H9 (cell line): ENCODE measurements around the gene NOSIP. TPM values are rescaled to one million over a fixed set of nuclear protein-coding genes. Genes with fewer than 3 reads are reported as not detected.

Experiments used
- DNase-seq: peaks from one replicate; pipeline ENCODE4 v3.0.0-alpha.2; 2017
- H2AFZ ChIP-seq: one replicate; pipeline ENCODE4 v1.6.1; 2013; ENCODE audit warnings: mild to moderate bottlenecking, low read length, control low read depth, moderate library complexity
- H2AK5ac ChIP-seq: 2 replicates; pipeline ENCODE4 v1.6.1; 2013; ENCODE audit warnings: low read length, control low read depth, mixed read lengths; ENCODE audit not compliant: insufficient read length
- H2BK120ac ChIP-seq: one replicate; pipeline ENCODE4 v1.6.1; 2013; ENCODE audit warnings: low read depth, mild to moderate bottlenecking, low read length, control low read depth, inconsistent platforms; ENCODE audit not compliant: poor library complexity, severe bottlenecking
- H2BK12ac ChIP-seq: 2 replicates; pipeline ENCODE4 v1.6.1; 2013; ENCODE audit warnings: low read length, control low read depth, mixed read lengths, low read depth; ENCODE audit not compliant: insufficient read length
- H2BK15ac ChIP-seq: 2 replicates; pipeline ENCODE4 v1.6.1; 2013; ENCODE audit warnings: low read depth, low read length, control low read depth
- H2BK20ac ChIP-seq: one replicate; pipeline ENCODE4 v1.6.1; 2013; ENCODE audit warnings: low read depth, mild to moderate bottlenecking, low read length, control low read depth, inconsistent platforms; ENCODE audit not compliant: poor library complexity, severe bottlenecking
- H2BK5ac ChIP-seq: 2 replicates; pipeline ENCODE4 v1.6.1; 2013; ENCODE audit warnings: low read length, control low read depth, mixed read lengths; ENCODE audit not compliant: insufficient read length
- H3K14ac ChIP-seq: 2 replicates; pipeline ENCODE4 v1.6.1; 2013; ENCODE audit warnings: low read length, control low read depth; ENCODE audit not compliant: insufficient read depth
- H3K18ac ChIP-seq: 2 replicates; pipeline ENCODE4 v1.6.1; 2013; ENCODE audit warnings: low read depth, mild to moderate bottlenecking, mixed read lengths, low read length, control low read depth; ENCODE audit not compliant: insufficient read length
- H3K23ac ChIP-seq: 2 replicates; pipeline ENCODE4 v1.6.1; 2013; ENCODE audit warnings: low read length, control low read depth, mixed read lengths, low read depth; ENCODE audit not compliant: insufficient read length
- H3K23me2 ChIP-seq: 2 replicates; pipeline ENCODE4 v1.6.1; 2013; ENCODE audit warnings: low read depth, mild to moderate bottlenecking, mixed read lengths, low read length, control low read depth; ENCODE audit not compliant: insufficient read length, poor library complexity, severe bottlenecking
- H3K27ac ChIP-seq: 2 replicates; pipeline ENCODE4 v1.5.1; 2013; ENCODE audit warnings: low read length, control low read depth, mixed read lengths, low read depth; ENCODE audit not compliant: insufficient read length
- H3K27me3 ChIP-seq: 2 replicates; pipeline ENCODE4 v1.6.1; 2013; ENCODE audit warnings: low read length, control low read depth, inconsistent platforms; ENCODE audit not compliant: insufficient read depth
- H3K4ac ChIP-seq: 2 replicates; pipeline ENCODE4 v1.6.1; 2013; ENCODE audit warnings: low read depth, mild to moderate bottlenecking, control low read depth, inconsistent platforms, low read length, moderate library complexity
- H3K4me1 ChIP-seq: 2 replicates; pipeline ENCODE4 v1.6.1; 2013; ENCODE audit warnings: low read length, control low read depth, inconsistent platforms; ENCODE audit not compliant: insufficient read depth
- H3K4me2 ChIP-seq: 2 replicates; pipeline ENCODE4 v1.6.1; 2013; ENCODE audit warnings: low read length, control low read depth, mixed read lengths; ENCODE audit not compliant: insufficient read length, insufficient read depth
- H3K56ac ChIP-seq: 2 replicates; pipeline ENCODE4 v1.6.1; 2013; ENCODE audit warnings: low read depth, mild to moderate bottlenecking, mixed read lengths, low read length, control low read depth; ENCODE audit not compliant: insufficient read length
- H3K79me1 ChIP-seq: 2 replicates; pipeline ENCODE4 v1.6.1; 2013; ENCODE audit warnings: low read depth, mild to moderate bottlenecking, moderate library complexity, low read length, control low read depth, inconsistent platforms; ENCODE audit not compliant: insufficient read depth, poor library complexity, severe bottlenecking
- H3K79me2 ChIP-seq: 2 replicates; pipeline ENCODE4 v1.6.1; 2013; ENCODE audit warnings: low read length, control low read depth, inconsistent platforms; ENCODE audit not compliant: insufficient read depth
- H3K9ac ChIP-seq: 2 replicates; pipeline ENCODE4 v1.6.1; 2013; ENCODE audit warnings: low read length, control low read depth, mixed read lengths; ENCODE audit not compliant: insufficient read length; ENCODE audit errors: extremely low read depth
- H3K9me3 ChIP-seq: one replicate; pipeline ENCODE4 v1.6.1; 2013; ENCODE audit warnings: low read depth, low read length, inconsistent platforms; ENCODE audit not compliant: control insufficient read depth
- H3T11ph ChIP-seq: one replicate; pipeline ENCODE4 v1.6.1; 2013; ENCODE audit warnings: mild to moderate bottlenecking, low read length, control low read depth, inconsistent platforms
- H4K20me1 ChIP-seq: one replicate; pipeline ENCODE4 v1.6.1; 2013; ENCODE audit not compliant: control insufficient read depth, insufficient read length, insufficient read depth
- H4K5ac ChIP-seq: 2 replicates; pipeline ENCODE4 v1.6.1; 2013; ENCODE audit warnings: low read depth, mild to moderate bottlenecking, mixed read lengths, low read length, control low read depth; ENCODE audit not compliant: insufficient read length
- H4K8ac ChIP-seq: replicated peaks from 2 replicates; pipeline ENCODE4 v1.6.1; 2013; ENCODE audit warnings: low read length, control low read depth, mixed read lengths, low read depth; ENCODE audit not compliant: insufficient read length
- H4K91ac ChIP-seq: 2 replicates; pipeline ENCODE4 v1.6.1; 2013; ENCODE audit warnings: low read depth, mild to moderate bottlenecking, moderate library complexity, mixed read lengths, low read length, control low read depth; ENCODE audit not compliant: insufficient read length
- H3K27ac Mint-ChIP-seq, 3 experiments: 2 replicates in 2 of 3; 3 replicates in 1 of 3; pipeline ENCODE4 v1.8.0; 2020 to 2021; ENCODE audit warnings: mixed read lengths in 3 of 3, mild to moderate bottlenecking in 1 of 3, moderate library complexity in 1 of 3
- H3K27me3 Mint-ChIP-seq: 2 replicates; pipeline ENCODE4 v1.8.0; 2021; ENCODE audit warnings: low read depth, mild to moderate bottlenecking, moderate library complexity, mixed read lengths
- H3K36me3 Mint-ChIP-seq, 3 experiments: 2 replicates in 2 of 3; 3 replicates in 1 of 3; pipeline ENCODE4 v1.8.0; 2020 to 2021; ENCODE audit warnings: low read depth in 3 of 3, mixed read lengths in 3 of 3; ENCODE audit not compliant: insufficient read depth in 1 of 3
- H3K4me1 Mint-ChIP-seq, 2 experiments: 2 replicates each; pipeline ENCODE4 v1.8.0; 2020; ENCODE audit warnings: mixed read lengths in 2 of 2
- H3K4me3 Mint-ChIP-seq, 2 experiments: 2 replicates in 1 of 2; 3 replicates in 1 of 2; pipeline ENCODE4 v1.8.0; 2020 to 2021; ENCODE audit warnings: mild to moderate bottlenecking in 2 of 2, mixed read lengths in 2 of 2, moderate library complexity in 1 of 2
- H3K9me3 Mint-ChIP-seq, 2 experiments: 2 replicates in 1 of 2; 3 replicates in 1 of 2; pipeline ENCODE4 v1.8.0; 2020; ENCODE audit warnings: mild to moderate bottlenecking in 2 of 2, mixed read lengths in 2 of 2, moderate library complexity in 1 of 2
- WGBS: extraction: QIAGEN DNeasy Blood & Tissue Kit; methylation state at CpG from one replicate; pipeline ENCODE4 v1.1.7; 2013; ENCODE audit warnings: missing lambda C conversion rate, low lambda C conversion rate, mixed read lengths; ENCODE audit not compliant: insufficient read length; ENCODE audit errors: extremely low coverage; 5-methylcytosine and 5-hydroxymethylcytosine counted together
- total RNA-seq: library from RNA; stranded (reverse); gene quantifications from 2 replicates; pipeline ENCODE4 v1.2.1, GENCODE V29; 2021
- TF ChIP-seq, protein P1 (sequence below): fragments of 200-600 bp; sonication (generic); conservative IDR thresholded peaks from 3 replicates; pipeline ENCODE4 v1.8.0; 2021; ENCODE audit warnings: antibody characterized with exemption, mild to moderate bottlenecking

Gene NOSIP
- total RNA-seq, 1 experiment from 2014 or later: 78.4 TPM

DNA sequence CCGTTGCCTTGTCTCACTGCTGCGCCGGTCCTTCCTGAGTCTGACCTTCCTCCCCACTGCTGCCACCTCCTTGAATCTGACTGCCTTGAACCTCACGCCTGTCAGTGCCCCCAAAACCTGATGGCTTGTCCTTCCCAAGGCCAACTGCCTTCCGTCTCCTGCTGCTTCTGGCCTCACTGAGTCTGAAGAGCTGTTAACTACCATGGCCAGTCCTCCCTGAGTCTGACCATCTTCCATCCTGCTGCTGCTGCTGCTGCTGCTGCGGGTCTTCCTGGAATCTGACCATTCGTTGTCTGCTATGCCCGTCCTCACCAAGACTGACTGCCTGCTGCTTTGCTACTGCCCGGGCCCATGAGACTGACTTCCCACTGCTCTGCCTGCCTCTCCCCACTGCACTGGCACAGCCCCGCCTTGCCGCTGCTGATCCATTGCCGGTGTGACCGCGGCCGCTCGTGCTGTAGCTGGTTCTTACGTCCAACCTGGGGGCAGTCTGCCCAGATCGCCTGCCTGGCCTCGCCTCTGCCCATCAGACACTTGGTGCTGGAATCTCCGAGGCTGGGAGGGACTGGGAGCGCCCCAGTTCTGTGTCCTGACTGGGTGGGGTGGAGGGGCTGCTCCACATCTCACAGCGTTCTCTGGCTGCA is 55.4 kb downstream of the NOSIP start:
- Histone ChIP-seq H3K79me1 (no peaks in the 10 kb centered on the region), H3K14ac (no peak overlapping the region), H3K56ac (no peak overlapping the region), H3K4me1 (no peaks in the 10 kb centered on the region), H2BK15ac (no peak overlapping the region), H3K27ac (no peak overlapping the region), H3K4me2 (no peak overlapping the region), H2BK12ac (no peak overlapping the region), H4K91ac (no peak overlapping the region), H3K27me3 (no peaks in the 10 kb centered on the region), H3K23me2 (no peaks in the 10 kb centered on the region), H4K5ac (no peak overlapping the region), H3K18ac (no peak overlapping the region), H2AFZ (no peak overlapping the region), H3K4ac (no peak overlapping the region), H3T11ph (no peak overlapping the region), H2BK20ac (no peak overlapping the region), H3K79me2 (no peaks in the 10 kb centered on the region), H2AK5ac (no peak overlapping the region), H2BK5ac (no peak overlapping the region), H2BK120ac (no peak overlapping the region), H3K9me3 (no peaks in the 10 kb centered on the region), H3K9ac (no peak overlapping the region), H4K20me1 (no peaks in the 10 kb centered on the region), H4K8ac (no peak overlapping the region), H3K23ac (no peak overlapping the region)
- H3K4me3 Mint-ChIP-seq: no peak overlapping the region
- no peak for DNase-seq
- peaks cover 6% of the 10 kb centered on the region for H3K27me3 Mint-ChIP-seq
- peaks cover 0 to 15% of the 10 kb centered on the region in 2 experiments; a peak in 2 of 4 replicates for H3K4me1 Mint-ChIP-seq
- WGBS: no CpG with 5 or more reads among the region's 22 CpGs
- H3K9me3 Mint-ChIP-seq: no peaks in the 10 kb centered on the region; a peak in 1 of 5 replicates
- H3K27ac Mint-ChIP-seq: peak overlapping the region; percentile 12 to 57 (median 16); a peak in 5 of 7 replicates
- TF ChIP-seq, protein P1, sequence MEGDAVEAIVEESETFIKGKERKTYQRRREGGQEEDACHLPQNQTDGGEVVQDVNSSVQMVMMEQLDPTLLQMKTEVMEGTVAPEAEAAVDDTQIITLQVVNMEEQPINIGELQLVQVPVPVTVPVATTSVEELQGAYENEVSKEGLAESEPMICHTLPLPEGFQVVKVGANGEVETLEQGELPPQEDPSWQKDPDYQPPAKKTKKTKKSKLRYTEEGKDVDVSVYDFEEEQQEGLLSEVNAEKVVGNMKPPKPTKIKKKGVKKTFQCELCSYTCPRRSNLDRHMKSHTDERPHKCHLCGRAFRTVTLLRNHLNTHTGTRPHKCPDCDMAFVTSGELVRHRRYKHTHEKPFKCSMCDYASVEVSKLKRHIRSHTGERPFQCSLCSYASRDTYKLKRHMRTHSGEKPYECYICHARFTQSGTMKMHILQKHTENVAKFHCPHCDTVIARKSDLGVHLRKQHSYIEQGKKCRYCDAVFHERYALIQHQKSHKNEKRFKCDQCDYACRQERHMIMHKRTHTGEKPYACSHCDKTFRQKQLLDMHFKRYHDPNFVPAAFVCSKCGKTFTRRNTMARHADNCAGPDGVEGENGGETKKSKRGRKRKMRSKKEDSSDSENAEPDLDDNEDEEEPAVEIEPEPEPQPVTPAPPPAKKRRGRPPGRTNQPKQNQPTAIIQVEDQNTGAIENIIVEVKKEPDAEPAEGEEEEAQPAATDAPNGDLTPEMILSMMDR: no peak
- peaks cover 4 to 39% (median 33%) of the 10 kb centered on the region in 3 experiments; a peak in 6 of 7 replicates for H3K36me3 Mint-ChIP-seq
